ENCODE results near the gene GNL2.
"Not testable (repeated sequence)": the region's sequence is repeated elsewhere in the genome, so short reads cannot be mapped to it uniquely, and the experiment has no call there.

GNL2 gene

DNA sequence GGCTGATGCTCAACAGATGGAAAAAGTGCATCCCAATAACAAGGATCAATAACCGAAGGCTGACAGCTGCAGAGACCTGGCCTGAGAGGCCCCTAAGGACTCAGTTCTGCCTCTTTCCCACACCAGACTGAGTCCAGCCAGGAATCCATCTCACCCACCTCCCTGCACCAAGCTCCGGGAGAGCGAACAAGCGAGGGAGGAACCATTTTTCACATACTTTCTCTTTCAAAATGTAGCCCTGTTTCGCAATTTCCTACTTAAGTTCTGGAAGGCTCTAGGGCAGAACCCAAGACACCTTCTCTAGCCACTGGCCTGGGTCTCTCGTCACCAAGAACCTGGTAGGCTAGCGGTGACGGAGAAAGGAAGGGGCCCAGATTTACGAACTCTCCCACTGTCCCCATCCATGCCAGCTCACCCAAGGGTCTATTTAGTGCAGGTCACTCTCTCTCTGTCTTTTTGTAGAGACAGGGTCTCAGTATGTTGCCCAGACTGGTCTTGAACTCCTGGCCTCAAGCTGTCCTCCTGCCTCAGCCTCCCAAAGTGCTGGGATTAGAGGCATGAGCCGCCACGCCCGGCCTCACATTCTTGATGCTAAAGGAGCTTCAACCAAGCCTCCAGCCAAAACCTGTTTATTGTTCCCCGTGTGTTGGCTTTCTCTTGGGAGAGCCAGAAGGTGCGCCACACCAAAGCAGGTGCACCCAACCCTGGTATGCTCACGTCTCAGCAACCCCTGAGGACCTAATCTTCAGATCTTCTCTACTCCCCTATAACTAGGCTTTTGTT is 10.9 kb upstream of the GNL2 start:
- DNase-seq (ENCODE audit: low read depth, low spot score), result no peak

DNA sequence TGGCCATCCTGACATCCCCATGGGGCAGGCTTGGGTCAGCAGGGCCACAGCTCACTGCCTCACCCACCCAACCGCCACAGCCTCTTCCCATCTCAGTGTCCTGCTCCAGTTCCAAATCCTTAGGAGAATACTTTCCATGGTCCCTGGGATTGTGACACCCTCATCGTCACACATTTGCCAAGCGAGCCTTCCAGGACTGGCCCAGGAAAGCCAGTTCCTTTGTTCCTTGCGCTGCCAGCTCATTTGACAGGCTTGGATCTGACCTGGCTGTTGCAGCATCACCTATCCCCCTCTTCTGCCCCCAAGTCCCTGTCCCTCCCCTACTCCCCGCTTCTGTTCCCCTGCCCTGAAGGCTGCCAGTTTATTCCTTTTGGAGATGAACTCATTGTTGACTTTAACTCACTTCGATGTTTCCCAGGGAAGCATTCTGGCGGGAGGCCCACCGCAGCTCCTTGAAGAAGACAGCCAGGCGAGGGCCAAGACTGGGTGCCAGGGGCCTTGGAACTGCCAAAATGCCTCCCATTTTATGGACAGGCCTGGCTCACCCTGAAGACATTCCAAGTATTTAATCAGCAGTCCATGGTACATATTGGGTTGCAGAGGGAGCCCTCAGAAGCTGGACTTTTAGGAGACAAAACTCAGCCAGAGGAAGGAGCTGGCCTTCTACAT is 10.2 kb upstream of the GNL2 start:
- DNase-seq (ENCODE audit: low read depth, low spot score), result no peak

DNA sequence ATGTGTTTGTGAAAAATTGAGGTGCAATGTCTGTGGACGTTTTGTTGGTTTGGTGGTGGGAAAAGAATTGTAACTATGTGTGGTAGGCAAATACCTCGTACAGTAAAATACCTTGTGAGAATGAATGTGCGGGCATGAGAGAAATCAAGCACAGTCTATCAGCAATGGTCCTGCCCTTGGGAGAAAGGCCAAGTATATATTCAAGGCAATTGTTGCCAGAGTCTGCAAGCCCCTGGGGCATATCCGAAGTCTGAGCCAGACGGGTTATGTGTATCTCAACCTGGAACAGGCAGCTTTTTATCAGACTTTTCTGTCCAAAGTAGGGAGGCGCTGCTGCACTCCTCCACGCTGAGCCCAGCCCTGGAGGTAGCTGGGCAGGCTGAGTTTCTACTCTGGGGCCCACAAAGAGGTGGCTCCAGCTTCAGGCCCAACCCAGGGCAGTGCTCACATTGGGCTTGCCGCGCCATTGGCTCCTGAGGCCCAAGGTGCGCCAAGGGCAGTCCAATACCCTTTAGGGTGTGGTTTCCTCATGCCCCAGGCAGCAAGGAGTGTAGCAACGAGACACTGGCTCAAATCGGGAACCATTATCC is 9.4 kb upstream of the GNL2 start:
- no peak for DNase-seq (ENCODE audit: low read depth, low spot score)

DNA sequence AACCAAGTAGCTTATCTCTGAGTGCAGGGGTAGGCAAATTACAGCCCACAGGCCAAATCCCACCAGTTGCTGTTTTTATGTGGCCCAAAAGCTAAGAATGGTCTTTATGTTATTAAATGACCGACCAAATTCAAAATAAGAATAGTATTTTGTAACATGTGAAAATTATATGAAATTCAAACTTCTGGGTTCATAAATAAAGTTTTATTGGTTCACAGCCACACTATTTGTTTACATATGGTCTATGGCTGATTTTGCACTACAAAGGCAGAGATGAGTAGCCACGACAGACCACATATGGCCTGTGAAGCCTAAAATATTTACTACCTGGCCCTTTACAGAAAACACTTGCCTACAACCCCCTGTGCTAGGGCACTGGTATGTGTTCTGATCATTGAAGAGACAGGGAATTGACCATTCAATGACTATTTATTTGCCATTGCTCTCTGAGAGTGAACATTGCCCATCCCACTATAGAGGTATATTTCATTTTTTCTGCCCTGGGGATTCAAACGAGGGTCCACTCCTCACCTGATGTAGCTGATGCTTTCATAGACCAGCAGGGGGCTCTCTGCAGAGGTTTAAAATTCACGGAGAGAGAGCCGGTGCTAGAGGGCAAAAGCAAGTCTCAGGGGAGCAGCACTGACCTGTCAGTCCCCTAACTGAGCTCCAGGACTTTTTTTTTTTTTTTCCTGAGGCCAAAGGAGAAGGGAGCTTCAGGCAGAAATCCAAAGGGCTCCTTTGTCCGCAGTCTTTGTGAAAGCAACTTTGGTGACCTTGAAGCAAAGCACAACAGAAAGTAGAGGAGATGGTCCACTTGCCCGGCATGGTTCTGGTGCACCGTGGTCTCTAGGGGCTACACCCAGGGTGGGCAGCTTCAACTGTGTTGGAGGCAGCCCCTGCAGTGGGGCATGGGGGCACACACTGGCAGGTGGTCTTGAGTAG is 7.3 kb upstream of the GNL2 start:
- DNase-seq (ENCODE audit: low read depth, low spot score), result peak; percentile 22

GRCh38 chr1:37601441-37601840 is 5.7 kb upstream of the GNL2 start:
- DNase-seq (ENCODE audit: low read depth, low spot score), result no peak

DNA sequence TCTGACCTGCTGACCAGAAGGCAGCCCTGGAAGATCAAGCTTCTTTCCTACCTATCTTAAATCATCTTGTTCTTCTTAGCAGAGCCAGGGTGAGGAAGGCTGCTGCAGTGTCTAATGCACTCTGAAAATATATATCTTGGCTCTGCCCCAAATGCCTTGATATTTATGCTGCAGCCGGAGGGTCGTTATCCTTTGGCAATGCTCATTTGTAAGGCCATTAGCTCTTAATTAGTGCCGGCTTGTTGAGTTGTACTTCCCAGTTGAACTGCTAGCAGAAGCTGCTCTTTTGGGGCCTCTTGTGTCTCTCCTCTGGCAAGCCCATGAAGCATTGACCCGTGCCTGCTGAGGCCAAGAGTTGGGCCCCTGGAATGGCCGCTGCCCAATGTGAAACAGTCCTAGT is 4.2 kb upstream of the GNL2 start:
- no peak for DNase-seq (ENCODE audit: low read depth, low spot score)

DNA sequence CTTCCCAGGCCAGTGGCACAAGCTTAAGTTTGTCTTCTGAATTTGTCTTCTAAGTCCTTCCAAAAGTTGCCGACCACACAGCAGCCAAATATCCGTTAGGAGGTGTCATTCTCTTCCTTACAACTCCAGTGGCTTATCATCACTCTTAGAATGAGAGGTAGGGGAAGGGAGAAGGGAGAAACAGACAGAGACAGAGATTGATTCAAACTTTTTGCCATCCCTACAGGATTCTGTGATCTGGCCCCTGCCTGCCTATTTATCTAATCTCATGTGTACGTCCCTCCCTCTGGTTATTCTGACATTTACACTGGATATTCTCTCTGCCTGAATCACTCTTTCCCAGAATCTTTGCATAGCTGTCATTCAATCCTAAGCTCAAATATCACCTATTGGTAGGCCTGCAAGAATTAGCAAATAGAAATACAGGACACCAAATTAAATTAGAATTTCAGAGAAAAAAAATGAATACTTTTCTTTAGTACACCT is 488 bp upstream of the GNL2 start:
- DNase-seq (ENCODE audit: low read depth, low spot score), result no peak

GRCh38 chr1:37593726-37594125 is 2.0 kb downstream of the GNL2 start:
- DNase-seq (ENCODE audit: low read depth, low spot score), result no peak

DNA sequence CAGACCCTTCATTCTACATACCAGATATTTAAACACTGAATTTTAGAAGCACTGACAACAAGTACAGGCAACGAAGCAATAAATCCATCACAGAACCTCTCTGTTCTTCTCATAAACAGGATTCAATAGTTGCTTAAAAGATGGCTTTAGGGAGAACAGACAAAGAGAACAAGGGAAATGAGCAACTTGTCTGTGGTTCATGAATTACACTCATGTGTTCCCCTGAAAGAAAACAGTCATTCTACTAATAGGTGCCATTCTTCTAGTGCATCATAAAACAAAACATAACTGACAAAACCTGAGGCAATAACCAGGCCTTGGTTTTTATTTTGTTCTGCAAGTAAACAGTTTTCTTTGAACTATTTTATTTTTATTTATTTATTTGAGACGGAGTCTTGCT is 6.8 kb downstream of the GNL2 start:
- no peak for DNase-seq (ENCODE audit: low read depth, low spot score)

- not testable (repeated sequence) for DNase-seq (ENCODE audit: low read depth, low spot score)
These were observed 11.2 kb downstream of the GNL2 start for GRCh38 chr1:37584544-37584943.

GRCh38 chr1:37575692-37576091 is 20.0 kb downstream of the GNL2 start:
- no peak for DNase-seq (ENCODE audit: low read depth, low spot score)

GRCh38 chr1:37574834-37575480 is 20.8 kb downstream of the GNL2 start:
- DNase-seq (ENCODE audit: low read depth, low spot score), result no peak

- DNase-seq (ENCODE audit: low read depth, low spot score), result no peak
These were observed 25.0 kb downstream of the GNL2 start for GRCh38 chr1:37570528-37571334.

DNA sequence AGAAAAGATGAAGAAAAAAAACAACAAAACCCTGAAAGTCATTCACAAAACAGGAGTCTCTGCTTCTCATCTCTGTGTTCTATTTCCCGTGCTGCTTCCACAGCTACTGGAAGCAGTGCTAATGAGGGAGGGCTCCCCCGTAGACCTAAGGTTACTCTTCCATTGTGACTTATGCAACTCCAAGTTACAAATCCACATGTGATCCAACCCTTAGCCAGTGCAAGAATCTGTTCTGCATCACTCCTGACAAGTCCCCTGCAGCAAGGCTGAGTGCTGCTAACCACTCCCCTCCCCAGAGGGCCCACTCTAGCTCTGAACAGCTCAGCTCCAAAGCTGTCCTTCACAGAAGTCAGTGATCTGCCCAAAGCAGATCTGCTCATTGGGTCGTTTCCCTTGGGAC is 28.7 kb downstream of the GNL2 start:
- no peak for DNase-seq (ENCODE audit: low read depth, low spot score)

GRCh38 chr1:37564892-37565291 is 30.8 kb downstream of the GNL2 start:
- no peak for DNase-seq (ENCODE audit: low read depth, low spot score)

- DNase-seq (ENCODE audit: low read depth, low spot score), result no peak
These were observed 32.8 kb downstream of the GNL2 start for GRCh38 chr1:37562984-37563383.

DNA sequence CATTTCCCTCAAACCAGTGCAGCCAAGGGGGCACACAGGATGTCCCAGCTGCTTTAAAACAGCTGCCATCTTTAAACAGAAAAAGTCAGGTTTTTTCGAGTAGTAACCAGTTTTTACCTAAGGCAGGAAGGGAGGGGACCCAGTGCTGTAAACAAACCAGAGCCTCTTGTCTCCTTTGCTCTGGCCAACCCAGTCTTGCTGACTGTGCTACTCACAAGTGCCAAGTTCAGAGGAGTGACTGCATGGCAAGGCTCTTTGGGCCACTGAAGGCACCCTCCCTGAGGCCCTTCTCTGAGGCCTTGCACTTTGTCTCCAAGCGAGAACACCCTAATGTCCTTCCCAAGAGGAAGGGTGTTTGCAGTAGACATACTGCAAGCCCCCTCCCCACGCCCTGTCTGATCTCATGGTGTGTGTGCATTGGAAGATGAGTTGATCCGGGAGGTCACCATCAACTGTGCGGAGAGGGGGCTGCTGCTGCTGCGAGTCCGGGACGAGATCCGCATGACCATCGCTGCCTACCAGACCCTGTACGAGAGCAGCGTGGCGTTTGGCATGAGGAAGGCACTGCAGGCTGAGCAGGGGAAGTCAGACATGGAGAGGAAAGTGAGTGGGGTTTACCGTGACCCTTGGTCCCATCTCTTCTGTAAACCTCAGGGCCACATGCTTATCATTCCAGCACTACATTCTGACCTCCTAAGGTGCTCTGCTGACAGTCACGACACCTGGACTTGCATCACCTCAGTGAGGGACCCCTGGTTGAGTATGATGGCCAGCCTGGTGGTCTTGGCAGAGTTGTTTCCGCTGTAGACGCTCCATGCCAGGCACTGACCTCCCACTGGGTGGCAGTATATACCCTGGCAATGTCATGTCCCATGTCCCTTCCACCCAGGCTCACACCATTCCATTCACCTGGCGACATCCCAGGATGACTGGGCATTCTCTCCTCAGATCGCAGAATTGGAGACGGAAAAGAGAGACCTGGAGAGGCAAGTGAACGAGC is 34.3 kb downstream of the GNL2 start:
- no peak for DNase-seq (ENCODE audit: low read depth, low spot score)

- no peak for DNase-seq (ENCODE audit: low read depth, low spot score)
These were observed 35.2 kb downstream of the GNL2 start for GRCh38 chr1:37560401-37561132.
